K562 (cell line): Measurements from ENCODE around the gene MKRN2OS. TPM values are rescaled to one million over a fixed set of nuclear protein-coding genes. Genes with fewer than 3 reads are reported as not detected.

Source experiments
- BHLHE40 ChIP-seq: IDR thresholded peaks from 2 replicates; pipeline ENCODE4 v1.6.1; 2011; ENCODE audit warnings: low read length, improper control_type of control experiment
- CREBBP ChIP-seq: IDR thresholded peaks from one replicate; pipeline ENCODE4 v1.6.1; 2012; ENCODE audit warnings: low read depth, mild to moderate bottlenecking, control low read depth, inconsistent platforms, low read length
- E4F1 ChIP-seq: fragments of 250-450 bp; sonication (Bioruptor Pico); IDR thresholded peaks from 2 replicates; pipeline ENCODE4 v1.5.0; 2021; ENCODE audit warnings: mild to moderate bottlenecking, borderline replicate concordance
- EP400 ChIP-seq: fragments of 450-650 bp; IDR thresholded peaks from 2 replicates; pipeline ENCODE4 v1.6.1; 2017; ENCODE audit warnings: antibody characterized with exemption, mild to moderate bottlenecking, moderate library complexity
- GABPB1 ChIP-seq: sonication (generic); formaldehyde crosslinking; IDR thresholded peaks from 2 replicates; pipeline ENCODE4 v1.8.0; 2022; ENCODE audit warnings: mild to moderate bottlenecking, missing genetic modification reagents
- GTF2A2 ChIP-seq: IDR thresholded peaks from 2 replicates; pipeline ENCODE4 v1.6.1; 2016; ENCODE audit warnings: mild to moderate bottlenecking, missing genetic modification characterization, missing compliant biosample characterization
- HDAC8 ChIP-seq: fragments of 450-650 bp; IDR thresholded peaks from 2 replicates; pipeline ENCODE4 v1.6.1; 2016; ENCODE audit warnings: mild to moderate bottlenecking, missing genetic modification characterization, moderate library complexity, missing compliant biosample characterization
- HOXB6 ChIP-seq: fragments of 250-450 bp; sonication (Bioruptor Pico); IDR thresholded peaks from 2 replicates; pipeline ENCODE4 v1.5.1; 2022; ENCODE audit warnings: mild to moderate bottlenecking, borderline replicate concordance
- KAT8 ChIP-seq: fragments of 450-650 bp; IDR thresholded peaks from 2 replicates; pipeline ENCODE4 v1.6.1; 2016; ENCODE audit warnings: low read depth, mild to moderate bottlenecking
- KLF16 ChIP-seq: IDR thresholded peaks from 2 replicates; pipeline ENCODE4 v1.6.1; 2016; ENCODE audit warnings: antibody characterized with exemption
- MAX ChIP-seq: sonication (generic); formaldehyde crosslinking; IDR thresholded peaks from 2 replicates; pipeline ENCODE4 v1.9.0; 2022; ENCODE audit warnings: mild to moderate bottlenecking, missing genetic modification reagents
- MYBL2 ChIP-seq, 2 experiments: fragments of 450-650 bp in 1 of 2; sonication (generic) in 1 of 2; formaldehyde crosslinking in 1 of 2; IDR thresholded peaks; 2 replicates each; pipeline versions ENCODE4 v1.6.1 to v1.8.1; 2017 to 2022; ENCODE audit warnings: borderline replicate concordance in 1 of 2, inconsistent platforms in 1 of 2, low read depth in 1 of 2, mild to moderate bottlenecking in 1 of 2, missing genetic modification reagents in 1 of 2, moderate library complexity in 1 of 2
- NFE2L1 ChIP-seq: fragments of 450-650 bp; IDR thresholded peaks from 2 replicates; pipeline ENCODE4 v1.6.1; 2016; ENCODE audit warnings: missing genetic modification characterization, low read depth, mild to moderate bottlenecking, missing compliant biosample characterization, moderate library complexity, borderline replicate concordance
- PCBP2 ChIP-seq: fragments of 200-400 bp; formaldehyde crosslinking; IDR thresholded peaks from 2 replicates; pipeline ENCODE4 v1.6.1; 2018; ENCODE audit warnings: low read length, low read depth, mild to moderate bottlenecking, moderate library complexity; ENCODE audit not compliant: poor library complexity, severe bottlenecking
- SAFB ChIP-seq: fragments of 200-400 bp; formaldehyde crosslinking; IDR thresholded peaks from 2 replicates; pipeline ENCODE4 v1.6.1; 2017; ENCODE audit warnings: low read depth, low read length, borderline replicate concordance
- SOX6 ChIP-seq: fragments of 450-650 bp; IDR thresholded peaks from 2 replicates; pipeline ENCODE4 v1.6.1; 2014; ENCODE audit warnings: mild to moderate bottlenecking
- TRIM24 ChIP-seq, 2 experiments: fragments of 450-650 bp; IDR thresholded peaks; 2 replicates each; pipeline ENCODE4 v1.6.1; 2016
- TRIM28 ChIP-seq: fragments of 450-650 bp; IDR thresholded peaks from 2 replicates; pipeline ENCODE4 v1.6.1; 2017
- TSC22D4 ChIP-seq: fragments of 450-650 bp; IDR thresholded peaks from 2 replicates; pipeline ENCODE4 v1.6.1; 2016; ENCODE audit warnings: missing genetic modification characterization, missing biosample characterization, control low read depth
- ZBED1 ChIP-seq: IDR thresholded peaks from 2 replicates; pipeline ENCODE4 v1.6.1; 2014
- ZBTB34 ChIP-seq: fragments of 250-450 bp; sonication (Bioruptor Pico); IDR thresholded peaks from 2 replicates; pipeline ENCODE4 v1.8.0; 2021; ENCODE audit warnings: mild to moderate bottlenecking, moderate library complexity
- ZNF23 ChIP-seq: fragments of 250-450 bp; sonication (Bioruptor Pico); IDR thresholded peaks from 2 replicates; pipeline ENCODE4 v1.4.0; 2020; ENCODE audit warnings: mild to moderate bottlenecking
- ZNF707 ChIP-seq: fragments of 250-450 bp; sonication (Bioruptor Pico); conservative IDR thresholded peaks from 2 replicates; pipeline ENCODE4 v1.8.0; 2022; ENCODE audit warnings: inconsistent platforms, mild to moderate bottlenecking, moderate library complexity
- polyA plus RNA-seq, 8 experiments: library from polyadenylated mRNA; depleted of rRNA in 4 of 8; stranded (reverse) in 5 of 8; unstranded in 3 of 8; fragments of >200 nt; fragmentation: Nextera tagmentation in 2 of 8; fragmentation: Illumina TruSeq in 1 of 8; extraction: Ambion mirVana in 2 of 8; extraction: Trizol in 1 of 8; gene quantifications; 2 replicates each; pipeline versions ENCODE4 v1.2.1 to v1.2.3, GENCODE V29; 2011 to 2014; ENCODE audit warnings: inconsistent platforms in 1 of 8, missing spikeins in 1 of 8
- total RNA-seq, 7 experiments: library from RNA; depleted of rRNA in 6 of 7; stranded (reverse); fragments of >200 nt in 6 of 7; fragmentation: Illumina TruSeq in 2 of 7; extraction: Trizol in 2 of 7; gene quantifications; 2 replicates each; pipeline versions ENCODE4 v1.2.1 to v1.2.3, GENCODE V29; 2011 to 2021; ENCODE audit warnings: low replicate concordance in 1 of 7
- TF ChIP-seq, protein P1 (sequence below): fragments of 450-650 bp; IDR thresholded peaks from 2 replicates; pipeline ENCODE4 v1.6.1; 2017; ENCODE audit warnings: antibody characterized with exemption

The MKRN2OS gene
- total and polyA plus RNA-seq, 9 of the 15 experiments (the other 6 are each of a cell fraction or from before 2014, with no cell fraction given), result 0.11 to 0.27 (median 0.17) TPM; not detected in 6

DNA sequence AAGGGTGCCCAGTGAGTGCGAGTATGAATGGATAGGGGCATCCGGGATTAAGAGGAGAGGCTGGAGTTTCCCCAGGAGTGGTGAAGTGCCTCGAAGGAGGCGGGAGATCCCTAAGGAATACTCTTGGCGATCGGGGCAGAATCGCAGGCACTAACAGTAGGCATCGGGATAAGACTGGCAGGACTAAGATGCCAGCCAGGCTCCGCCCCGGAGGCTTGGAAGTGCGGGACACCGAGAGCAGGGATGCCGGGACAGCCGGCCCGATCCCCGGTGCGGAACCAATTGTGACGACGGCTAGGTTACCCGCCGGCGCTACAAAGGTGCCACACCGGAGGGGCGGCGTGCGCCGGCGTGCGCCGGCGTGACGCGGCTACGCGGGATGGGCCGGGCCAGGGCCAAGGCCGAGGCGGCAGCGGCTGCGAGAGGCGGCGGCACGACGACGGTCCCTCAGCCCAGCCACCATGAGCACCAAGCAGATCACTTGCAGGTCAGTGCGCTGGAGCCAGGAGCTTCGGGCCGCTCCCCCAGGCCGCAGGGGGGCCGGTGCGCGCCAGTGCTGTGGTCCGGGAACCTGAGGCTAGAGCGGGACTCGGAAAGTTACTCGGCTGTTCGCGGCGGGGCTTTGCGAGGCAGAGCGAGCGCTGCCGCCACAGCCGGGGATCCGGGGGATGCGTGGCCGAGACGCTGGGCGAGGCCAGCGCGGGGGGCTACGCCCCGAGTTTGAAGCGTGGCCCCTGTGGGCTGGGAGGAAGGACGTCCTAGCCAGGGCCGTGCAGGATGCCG is 11.6 kb upstream of the MKRN2OS start, which contains the start of gene MKRN2 (continued):
- TF ChIP-seq GTF2A2 (tag) (peak; percentile 74; the same call in 1 of the 2 replicates), TRIM28 (no peak; the same call in 1 of the 2 replicates), CREBBP (no peak), ZNF707 (CRISPR knock-in tag) (no peak), HOXB6 (CRISPR knock-in tag) (no peak), EP400 (peak; percentile 95), ZBTB34 (CRISPR knock-in tag) (no peak), TRIM24 (IDR thresholded peaks at IDR 0.05) (peak in 1 of 2 experiments; percentile 98; a peak in 2 of 4 replicates), SAFB (peak; percentile 51; the same call in 1 of the 2 replicates), SOX6 (peak; percentile 73; the same call in 1 of the 2 replicates), GABPB1 (CRISPR knock-in tag) (peak; percentile 97), NFE2L1 (tag) (no peak), MAX (CRISPR knock-in tag) (peak; percentile 86), ZBED1 (0 out of 2 replicates have a peak, but pooled peaks have one; percentile 60), MYBL2 (IDR thresholded peaks at IDR 0.05; ENCODE audit: low read depth) (no peak), MYBL2 (CRISPR knock-in tag; IDR thresholded peaks at IDR 0.05; ENCODE audit: borderline replicate concordance) (no peak), PCBP2 (no peak), E4F1 (no peak), KLF16 (peak; percentile 76; the same call in 1 of the 2 replicates), BHLHE40 (peak; percentile 80), HDAC8 (tag) (peak; percentile 88), TSC22D4 (tag) (no peak), ZNF23 (CRISPR knock-in tag) (no peak), KAT8 (no peak)
- TF ChIP-seq, protein P1, sequence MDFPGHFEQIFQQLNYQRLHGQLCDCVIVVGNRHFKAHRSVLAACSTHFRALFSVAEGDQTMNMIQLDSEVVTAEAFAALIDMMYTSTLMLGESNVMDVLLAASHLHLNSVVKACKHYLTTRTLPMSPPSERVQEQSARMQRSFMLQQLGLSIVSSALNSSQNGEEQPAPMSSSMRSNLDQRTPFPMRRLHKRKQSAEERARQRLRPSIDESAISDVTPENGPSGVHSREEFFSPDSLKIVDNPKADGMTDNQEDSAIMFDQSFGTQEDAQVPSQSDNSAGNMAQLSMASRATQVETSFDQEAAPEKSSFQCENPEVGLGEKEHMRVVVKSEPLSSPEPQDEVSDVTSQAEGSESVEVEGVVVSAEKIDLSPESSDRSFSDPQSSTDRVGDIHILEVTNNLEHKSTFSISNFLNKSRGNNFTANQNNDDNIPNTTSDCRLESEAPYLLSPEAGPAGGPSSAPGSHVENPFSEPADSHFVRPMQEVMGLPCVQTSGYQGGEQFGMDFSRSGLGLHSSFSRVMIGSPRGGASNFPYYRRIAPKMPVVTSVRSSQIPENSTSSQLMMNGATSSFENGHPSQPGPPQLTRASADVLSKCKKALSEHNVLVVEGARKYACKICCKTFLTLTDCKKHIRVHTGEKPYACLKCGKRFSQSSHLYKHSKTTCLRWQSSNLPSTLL, result no peak
